Mammary epithelial cell (primary cell): Measurements from ENCODE around the gene DBH.

Experiments used
- EZH2 ChIP-seq: IDR thresholded peaks from 2 replicates; pipeline ENCODE4 v1.6.1; 2012; ENCODE audit warnings: low read length, inconsistent platforms, borderline replicate concordance
- TF ChIP-seq, protein P1 (sequence below), 2 donors: IDR thresholded peaks in 1 of 2; conservative IDR thresholded peaks in 1 of 2; 2 replicates each; pipeline ENCODE4 v1.5.1; 2011 to 2012; ENCODE audit warnings: inconsistent platforms in 2 of 2, low read length in 2 of 2, mild to moderate bottlenecking in 2 of 2, control low read depth in 1 of 2, low read depth in 1 of 2; ENCODE audit not compliant: insufficient read depth in 1 of 2; ENCODE audit errors: extremely low read depth in 1 of 2

DNA sequence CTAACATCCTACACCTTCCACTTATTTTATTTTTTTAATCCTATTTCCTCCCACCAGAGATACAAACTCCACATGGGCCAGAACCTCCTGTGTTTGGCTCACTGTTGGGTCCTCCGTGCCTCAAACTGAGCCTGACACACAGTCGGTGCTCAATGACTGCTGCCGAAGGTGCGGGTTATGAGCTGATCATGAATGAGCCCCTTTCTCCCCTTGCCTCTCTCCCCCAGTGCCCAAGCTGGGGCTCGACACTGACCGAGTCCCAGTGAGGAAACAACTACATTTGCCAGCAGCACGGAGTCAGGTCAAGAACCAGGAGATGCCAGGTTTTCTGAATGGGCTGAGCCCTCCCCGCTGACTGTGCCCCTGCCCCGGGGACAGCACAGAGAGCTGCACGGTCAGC is 57.0 kb downstream of the DBH start:
- TF ChIP-seq, protein P1, sequence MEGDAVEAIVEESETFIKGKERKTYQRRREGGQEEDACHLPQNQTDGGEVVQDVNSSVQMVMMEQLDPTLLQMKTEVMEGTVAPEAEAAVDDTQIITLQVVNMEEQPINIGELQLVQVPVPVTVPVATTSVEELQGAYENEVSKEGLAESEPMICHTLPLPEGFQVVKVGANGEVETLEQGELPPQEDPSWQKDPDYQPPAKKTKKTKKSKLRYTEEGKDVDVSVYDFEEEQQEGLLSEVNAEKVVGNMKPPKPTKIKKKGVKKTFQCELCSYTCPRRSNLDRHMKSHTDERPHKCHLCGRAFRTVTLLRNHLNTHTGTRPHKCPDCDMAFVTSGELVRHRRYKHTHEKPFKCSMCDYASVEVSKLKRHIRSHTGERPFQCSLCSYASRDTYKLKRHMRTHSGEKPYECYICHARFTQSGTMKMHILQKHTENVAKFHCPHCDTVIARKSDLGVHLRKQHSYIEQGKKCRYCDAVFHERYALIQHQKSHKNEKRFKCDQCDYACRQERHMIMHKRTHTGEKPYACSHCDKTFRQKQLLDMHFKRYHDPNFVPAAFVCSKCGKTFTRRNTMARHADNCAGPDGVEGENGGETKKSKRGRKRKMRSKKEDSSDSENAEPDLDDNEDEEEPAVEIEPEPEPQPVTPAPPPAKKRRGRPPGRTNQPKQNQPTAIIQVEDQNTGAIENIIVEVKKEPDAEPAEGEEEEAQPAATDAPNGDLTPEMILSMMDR (conservative IDR thresholded peaks at IDR 0.05 in 1 of 2, IDR thresholded peaks at IDR 0.05 in 1 of 2; ENCODE audit: extremely low read depth in 1 of 2, insufficient read depth in 1 of 2, low read depth in 1 of 2, low read length in 2 of 2) = no peak
- TF ChIP-seq EZH2 = no peak
